Activated CD8-positive, alpha-beta T cell treated with anti-CD3 and anti-CD28 coated beads, Interleukin-2, amount 10 ng/mL, durations not matched to agents 7 days and 5 days (primary cell): Measurements from ENCODE around the gene ADAMTS17. TPM values are rescaled to one million over a fixed set of nuclear protein-coding genes. Genes with fewer than 3 reads are reported as not detected.
A peak's percentile ranks its signal among the peaks of the same experiment; 100 is the strongest.

ENCODE experiments used
- ATAC-seq: fragments of 150-1000 bp; cut with Tn5 transposase; one replicate; pipeline ENCODE4 v1.10.0; 2021; ENCODE audit warnings: moderate library complexity
- CTCF ChIA-PET: fragments of 350-600 bp; sonication (Branson Sonifier 250); formaldehyde crosslinking; loops from one replicate; lab custom pipeline; 2021; ENCODE audit warnings: antibody characterized with exemption; lab: Charles Lee
- POLR2A ChIA-PET: fragments of 350-600 bp; sonication (Branson Sonifier 250); formaldehyde crosslinking; loops from one replicate; lab custom pipeline; 2021; ENCODE audit warnings: antibody characterized with exemption; lab: Charles Lee
- DNase-seq: peaks from one replicate; pipeline ENCODE4 v3.0.0-alpha.2; 2020
- H3K27ac Mint-ChIP-seq: one replicate; pipeline ENCODE4 v1.8.0; 2021; ENCODE audit warnings: mild to moderate bottlenecking, mixed read lengths
- H3K27me3 Mint-ChIP-seq: one replicate; pipeline ENCODE4 v1.8.0; 2021; ENCODE audit warnings: low read depth, mixed read lengths
- H3K36me3 Mint-ChIP-seq: one replicate; pipeline ENCODE4 v1.8.0; 2021; ENCODE audit warnings: low read depth, mixed read lengths
- H3K4me1 Mint-ChIP-seq: one replicate; pipeline ENCODE4 v1.8.0; 2021; ENCODE audit warnings: low read depth, mixed read lengths
- H3K4me3 Mint-ChIP-seq: one replicate; pipeline ENCODE4 v1.8.0; 2021; ENCODE audit warnings: mild to moderate bottlenecking, mixed read lengths
- H3K9me3 Mint-ChIP-seq: one replicate; pipeline ENCODE4 v1.8.0; 2022; ENCODE audit warnings: mixed read lengths; ENCODE audit not compliant: insufficient read depth
- total RNA-seq, 2 experiments: library from RNA; stranded (reverse); gene quantifications; one replicate each; pipeline ENCODE4 v1.2.3, GENCODE V29; 2021

ADAMTS17 gene
- total RNA-seq, 2 experiments from 2014 or later: 5.1 to 6.0 TPM

DNA sequence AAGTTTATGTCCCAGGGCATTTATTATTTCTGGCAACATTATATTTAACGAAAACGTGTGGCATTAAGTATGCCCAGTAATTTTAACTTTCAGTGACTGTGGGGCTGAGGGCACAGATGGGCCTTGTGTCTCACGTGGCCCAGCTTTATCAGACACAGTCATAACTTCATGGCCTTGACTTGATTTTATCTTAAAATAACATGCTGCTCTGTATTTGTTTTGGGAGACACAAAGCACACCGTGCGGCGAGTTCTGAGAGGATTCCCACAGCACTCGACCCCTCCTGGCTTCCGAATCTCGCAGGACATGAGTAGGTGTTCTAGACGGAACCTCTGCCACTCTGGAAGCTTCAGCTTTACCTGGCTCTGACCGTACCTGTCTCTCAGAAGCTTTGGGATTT lies 180.8 kb downstream of the ADAMTS17 start:
- DNase-seq (no peak), ATAC-seq (no peak)
- POLR2A ChIA-PET: no interaction called here
- no peaks in the 10 kb centered on the region for H3K4me1 Mint-ChIP-seq
- no peak overlapping the region for H3K27ac Mint-ChIP-seq
- no peaks in the 10 kb centered on the region for H3K9me3 Mint-ChIP-seq
- CTCF ChIA-PET: no interaction called here
- peaks cover 5% of the 10 kb centered on the region for H3K27me3 Mint-ChIP-seq
- H3K36me3 Mint-ChIP-seq: no peaks in the 10 kb centered on the region
- no peak overlapping the region for H3K4me3 Mint-ChIP-seq

- ChIA-PET POLR2A (no interaction called here), CTCF (interaction anchor here (1.7 kb wide), 1 partner anchor 180 kb away, joined by 7 read pairs; no protein-coding TSS in a partner anchor)
- DNase-seq (no peak), ATAC-seq (no peak)
- H3K4me1 Mint-ChIP-seq: no peaks in the 10 kb centered on the region
- H3K4me3 Mint-ChIP-seq: no peak overlapping the region
- H3K9me3 Mint-ChIP-seq: no peaks in the 10 kb centered on the region
- peaks cover 5% of the 10 kb centered on the region for H3K27me3 Mint-ChIP-seq
- no peak overlapping the region for H3K27ac Mint-ChIP-seq
- no peaks in the 10 kb centered on the region for H3K36me3 Mint-ChIP-seq
Observed at GRCh38 chr15:100159436-100159835, 182.3 kb downstream of the ADAMTS17 start.

DNA sequence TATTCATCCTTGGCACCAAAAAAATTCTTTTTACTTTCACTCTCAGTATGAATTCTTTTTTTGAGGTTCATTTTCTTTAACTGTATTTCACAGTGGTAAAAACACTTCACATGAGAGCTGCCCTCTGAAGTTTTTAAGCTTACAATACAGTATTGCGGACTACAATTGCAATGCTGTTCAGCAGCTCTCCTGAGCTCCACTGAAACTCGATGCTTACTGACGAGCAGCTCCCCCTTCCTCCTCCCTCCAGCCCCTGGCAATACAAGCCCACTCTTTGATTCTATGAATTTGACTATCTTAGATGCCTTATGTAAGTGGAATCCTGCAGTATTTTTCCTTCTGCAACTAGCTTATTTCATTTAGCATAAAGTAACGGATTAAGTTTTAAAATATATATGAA lies 183.4 kb downstream of the ADAMTS17 start:
- peaks cover 1% of the 10 kb centered on the region for H3K27me3 Mint-ChIP-seq
- no peaks in the 10 kb centered on the region for H3K36me3 Mint-ChIP-seq
- no peak overlapping the region for H3K27ac Mint-ChIP-seq
- ChIA-PET CTCF (interaction anchor here (1.7 kb wide), 1 partner anchor 181 kb away, joined by 7 read pairs; no protein-coding TSS in a partner anchor), POLR2A (no interaction called here)
- H3K9me3 Mint-ChIP-seq: no peaks in the 10 kb centered on the region
- H3K4me3 Mint-ChIP-seq: no peak overlapping the region
- no peaks in the 10 kb centered on the region for H3K4me1 Mint-ChIP-seq
- no peak for ATAC-seq
- no peak for DNase-seq

DNA sequence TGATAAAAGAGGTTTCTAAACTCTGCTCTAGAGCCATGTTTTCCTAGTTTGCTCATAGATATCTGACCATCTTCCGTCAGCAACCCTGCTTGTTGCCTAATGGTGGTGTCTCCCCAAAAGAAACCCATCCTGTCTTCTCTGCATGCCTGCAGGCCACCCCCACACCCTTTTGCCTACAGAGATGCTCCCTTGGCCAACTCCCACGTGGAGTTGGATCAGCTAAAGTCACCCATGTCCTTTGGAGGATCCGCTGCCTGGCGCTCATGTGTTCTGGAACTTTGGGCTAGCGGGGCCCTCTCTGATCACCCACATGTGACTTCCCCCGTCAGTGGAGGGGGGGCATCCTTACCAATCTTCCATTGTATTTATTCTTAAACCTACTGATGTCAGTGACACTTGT lies 185.6 kb downstream of the ADAMTS17 start:
- no peak overlapping the region for H3K4me3 Mint-ChIP-seq
- CTCF ChIA-PET: no interaction called here
- H3K27me3 Mint-ChIP-seq: peaks cover 1% of the 10 kb centered on the region
- no peak overlapping the region for H3K27ac Mint-ChIP-seq
- no peaks in the 10 kb centered on the region for H3K9me3 Mint-ChIP-seq
- DNase-seq: no peak
- ATAC-seq: no peak
- no peaks in the 10 kb centered on the region for H3K4me1 Mint-ChIP-seq
- H3K36me3 Mint-ChIP-seq: no peaks in the 10 kb centered on the region
- POLR2A ChIA-PET: no interaction called here

DNA sequence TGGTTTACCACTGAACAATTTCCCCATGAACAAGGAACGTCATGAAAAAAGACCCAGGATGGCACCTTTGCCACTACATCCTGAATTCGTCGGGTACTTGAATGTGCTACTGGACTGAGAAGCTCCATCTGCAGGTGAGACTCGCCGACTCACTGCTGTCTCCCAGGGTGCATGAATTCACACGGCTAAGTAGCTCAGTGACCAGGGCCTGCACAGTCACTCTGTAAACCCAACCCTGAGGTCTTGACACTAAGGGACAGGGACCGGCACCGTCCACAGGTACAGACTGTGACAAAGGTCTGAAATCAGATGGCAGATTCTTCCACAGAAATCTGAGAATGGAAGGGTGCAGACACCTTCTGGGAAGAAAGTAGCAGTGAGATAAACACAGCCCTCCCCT lies 187.4 kb downstream of the ADAMTS17 start:
- no peaks in the 10 kb centered on the region for H3K4me1 Mint-ChIP-seq
- H3K4me3 Mint-ChIP-seq: no peak overlapping the region
- H3K27me3 Mint-ChIP-seq: peaks cover 1% of the 10 kb centered on the region
- no peak for DNase-seq
- H3K9me3 Mint-ChIP-seq: peaks cover 1% of the 10 kb centered on the region
- ChIA-PET POLR2A (no interaction called here), CTCF (no interaction called here)
- H3K27ac Mint-ChIP-seq: no peak overlapping the region
- ATAC-seq: no peak
- H3K36me3 Mint-ChIP-seq: no peaks in the 10 kb centered on the region

GRCh38 chr15:100152463-100152862 lies 189.3 kb downstream of the ADAMTS17 start:
- ChIA-PET POLR2A (no interaction called here), CTCF (no interaction called here)
- Mint-ChIP-seq H3K9me3 (peaks cover 17% of the 10 kb centered on the region), H3K27me3 (peaks cover 1% of the 10 kb centered on the region), H3K4me3 (no peak overlapping the region), H3K27ac (no peak overlapping the region), H3K4me1 (no peaks in the 10 kb centered on the region), H3K36me3 (peaks cover 5% of the 10 kb centered on the region)
- DNase-seq (no peak), ATAC-seq (no peak)

DNA sequence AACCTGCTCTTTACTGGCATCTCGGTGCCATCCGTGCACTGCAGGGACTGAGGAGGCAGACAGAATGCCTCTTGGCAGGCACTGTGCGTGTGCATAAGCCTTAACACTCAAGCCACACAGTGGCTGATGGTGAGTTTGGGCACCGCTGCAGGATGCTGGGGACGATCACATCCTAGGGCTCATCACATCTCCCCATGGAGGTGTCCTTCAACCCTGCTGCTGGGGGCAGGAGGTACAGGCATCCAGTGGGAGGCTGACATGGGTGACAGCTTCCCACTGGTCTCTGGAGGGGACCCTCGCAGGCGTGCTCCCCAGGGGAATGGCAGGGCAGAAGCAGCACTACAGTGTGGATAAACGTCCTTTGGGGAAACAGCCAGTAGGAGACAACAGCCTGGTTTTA lies 190.9 kb downstream of the ADAMTS17 start:
- Mint-ChIP-seq H3K4me1 (no peaks in the 10 kb centered on the region), H3K4me3 (no peak overlapping the region), H3K27me3 (no peaks in the 10 kb centered on the region), H3K9me3 (peaks cover 28% of the 10 kb centered on the region), H3K27ac (no peak overlapping the region), H3K36me3 (peaks cover 8% of the 10 kb centered on the region)
- ATAC-seq: no peak
- no peak for DNase-seq
- ChIA-PET CTCF (no interaction called here), POLR2A (no interaction called here)

- CTCF ChIA-PET: no interaction called here
- H3K27ac Mint-ChIP-seq: no peak overlapping the region
- ATAC-seq (no peak), DNase-seq (no peak)
- H3K36me3 Mint-ChIP-seq: peaks cover 8% of the 10 kb centered on the region
- peaks cover 28% of the 10 kb centered on the region for H3K9me3 Mint-ChIP-seq
- H3K4me3 Mint-ChIP-seq: no peak overlapping the region
- H3K4me1 Mint-ChIP-seq: no peaks in the 10 kb centered on the region
- no peaks in the 10 kb centered on the region for H3K27me3 Mint-ChIP-seq
- POLR2A ChIA-PET: no interaction called here
Observed at GRCh38 chr15:100147828-100148227, 193.9 kb downstream of the ADAMTS17 start.

DNA sequence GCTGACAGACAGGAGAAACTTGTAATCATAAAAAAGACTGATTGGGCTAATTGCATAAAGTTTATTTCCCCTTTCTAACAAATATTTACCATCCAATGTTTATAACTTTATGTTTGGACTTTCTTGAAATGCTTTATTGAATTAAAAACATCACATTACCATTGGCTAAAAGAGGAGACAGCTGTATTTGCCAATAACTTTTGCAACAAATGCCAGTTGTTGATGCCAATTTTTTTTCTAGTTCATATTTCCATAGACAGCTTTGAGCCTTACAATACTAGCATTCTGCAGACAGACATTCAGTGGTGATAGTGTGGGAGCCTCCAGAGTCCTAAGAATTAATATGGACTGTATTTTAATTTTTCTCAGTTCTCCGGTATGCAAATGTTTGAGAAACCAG lies 198.4 kb downstream of the ADAMTS17 start:
- no peak for ATAC-seq

GRCh38 chr15:100141311-100142001 lies 200.3 kb downstream of the ADAMTS17 start:
- ATAC-seq (no peak), DNase-seq (no peak)
- H3K27ac Mint-ChIP-seq: no peak overlapping the region
- no peaks in the 10 kb centered on the region for H3K36me3 Mint-ChIP-seq
- ChIA-PET POLR2A (no interaction called here), CTCF (interaction anchor here (0.6 to 0.9 kb wide), 2 partner anchors 10 to 24 kb away, joined by 3 to 4 read pairs; no protein-coding TSS in a partner anchor)
- peaks cover 3% of the 10 kb centered on the region for H3K9me3 Mint-ChIP-seq
- peaks cover 2% of the 10 kb centered on the region for H3K27me3 Mint-ChIP-seq
- peaks cover 4% of the 10 kb centered on the region for H3K4me1 Mint-ChIP-seq
- no peak overlapping the region for H3K4me3 Mint-ChIP-seq

More for the DNA sequence above, 198.4 kb downstream of the ADAMTS17 start:
- Mint-ChIP-seq H3K36me3 (peaks cover 3% of the 10 kb centered on the region), H3K27me3 (peaks cover 2% of the 10 kb centered on the region), H3K27ac (no peak overlapping the region), H3K4me3 (no peak overlapping the region), H3K9me3 (peaks cover 17% of the 10 kb centered on the region), H3K4me1 (peaks cover 4% of the 10 kb centered on the region)
- POLR2A ChIA-PET: no interaction called here
- DNase-seq: no peak
- CTCF ChIA-PET: no interaction called here

GRCh38 chr15:100140527-100141308 lies 201.1 kb downstream of the ADAMTS17 start:
- ChIA-PET POLR2A (no interaction called here), CTCF (interaction anchor here (0.9 kb wide), 1 partner anchor 24 kb away, joined by 4 read pairs; no protein-coding TSS in a partner anchor)
- DNase-seq: no peak
- H3K27me3 Mint-ChIP-seq: peaks cover 2% of the 10 kb centered on the region
- H3K36me3 Mint-ChIP-seq: no peaks in the 10 kb centered on the region
- no peaks in the 10 kb centered on the region for H3K9me3 Mint-ChIP-seq
- no peak for ATAC-seq
- H3K4me1 Mint-ChIP-seq: peaks cover 4% of the 10 kb centered on the region
- H3K27ac Mint-ChIP-seq: peak overlapping the region; percentile 29
- H3K4me3 Mint-ChIP-seq: no peak overlapping the region

DNA sequence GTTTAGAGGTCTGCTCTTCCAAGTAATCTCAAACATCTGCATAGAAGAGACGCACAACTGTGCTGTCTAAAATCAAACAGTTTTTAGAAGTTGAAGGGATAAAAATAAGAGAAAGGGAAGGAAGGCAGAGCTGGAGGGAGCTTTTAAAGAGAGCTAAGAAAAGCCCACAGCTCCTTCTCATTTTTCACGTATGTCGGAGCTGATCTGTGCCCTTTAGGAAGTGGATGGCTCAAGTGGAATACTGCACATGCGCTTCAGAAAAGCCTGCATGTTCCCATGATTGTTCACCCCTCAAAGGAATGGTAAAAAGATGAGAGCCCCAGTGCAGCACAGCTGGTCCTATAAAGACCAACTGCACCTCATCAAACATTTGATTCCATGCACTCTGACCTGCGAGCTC lies 207.2 kb downstream of the ADAMTS17 start:
- peaks cover 2% of the 10 kb centered on the region for H3K27me3 Mint-ChIP-seq
- no peak for DNase-seq
- H3K4me1 Mint-ChIP-seq: peaks cover 5% of the 10 kb centered on the region
- no peak overlapping the region for H3K27ac Mint-ChIP-seq
- CTCF ChIA-PET: interaction anchor here (2.4 kb wide), 1 partner anchor 205 kb away, joined by 6 read pairs; no protein-coding TSS in a partner anchor
- no peaks in the 10 kb centered on the region for H3K36me3 Mint-ChIP-seq
- H3K9me3 Mint-ChIP-seq: no peaks in the 10 kb centered on the region
- no peak overlapping the region for H3K4me3 Mint-ChIP-seq
- POLR2A ChIA-PET: no interaction called here
- no peak for ATAC-seq
